Smooth muscle cell of the pulmonary artery (primary cell): ENCODE data around the gene CFAP126. TPM values are rescaled to one million over a fixed set of nuclear protein-coding genes. Genes with fewer than 3 reads are reported as not detected.

Experiments
- total RNA-seq: library from RNA; depleted of rRNA; stranded (reverse); fragments of >200 nt; gene quantifications from 2 replicates; pipeline ENCODE4 v1.2.3, GENCODE V29; 2014

The CFAP126 gene
- not detected in 2 replicates for total RNA-seq

GRCh38 chr1:161367684-161368400 lies at the start of gene CFAP126:
TSS of gene CFAP126 (minus strand) at chr1:161367876. CDS start at chr1:161367868, 8 bp downstream.

Other genes starting within 250 kb of the CFAP126 start
- gene PFDN2, start 249.8 kb downstream of the CFAP126 start, total RNA-seq: 20.5 and 23.6 TPM in 2 replicates
- 25.5 and 26.2 TPM in 2 replicates for gene NIT1, start 249.8 kb downstream of the CFAP126 start, total RNA-seq
- gene DEDD, start 235.2 kb downstream of the CFAP126 start, total RNA-seq: 33.2 and 35.8 TPM in 2 replicates
- gene UFC1, start 213.9 kb downstream of the CFAP126 start, total RNA-seq: 79.2 and 79.4 TPM in 2 replicates
- 12.3 and 13.6 TPM in 2 replicates for gene USP21, start 208.4 kb downstream of the CFAP126 start, total RNA-seq
- 7.4 and 10.0 TPM in 2 replicates for gene PPOX, start 201.4 kb downstream of the CFAP126 start, total RNA-seq
- gene B4GALT3, start 190.4 kb downstream of the CFAP126 start, total RNA-seq: 32.5 and 45.2 TPM in 2 replicates
- gene ADAMTS4, start 168.8 kb downstream of the CFAP126 start, total RNA-seq: 2.1 and 14.7 TPM in 2 replicates
- gene NDUFS2, start 165.5 kb downstream of the CFAP126 start, total RNA-seq: 154 and 159 TPM in 2 replicates
- gene FCER1G, start 152.6 kb downstream of the CFAP126 start, total RNA-seq: not detected in 2 replicates
- not detected in 2 replicates for gene APOA2, start 144.2 kb downstream of the CFAP126 start, total RNA-seq
- gene TOMM40L, start 141.8 kb downstream of the CFAP126 start, total RNA-seq: 9.9 and 10.5 TPM in 2 replicates
- not detected in 2 replicates for gene NR1I3, start 129.7 kb downstream of the CFAP126 start, total RNA-seq
- 0.26 TPM in 1 of 2 replicates, not detected in the other for gene PCP4L1, start 109.1 kb downstream of the CFAP126 start, total RNA-seq
- gene MPZ, start 57.9 kb downstream of the CFAP126 start, total RNA-seq: 0.89 and 2.2 TPM in 2 replicates
- gene SDHC, start 53.5 kb downstream of the CFAP126 start, total RNA-seq: 33.0 and 49.3 TPM in 2 replicates
- gene FCGR2A, start 137.6 kb upstream of the CFAP126 start, total RNA-seq: 0.20 and 0.50 TPM in 2 replicates
- 0.65 and 4.5 TPM in 2 replicates for gene HSPA6, start 156.7 kb upstream of the CFAP126 start, total RNA-seq
- gene FCGR3A, start 181.9 kb upstream of the CFAP126 start, total RNA-seq: not detected in 2 replicates